Medulla oblongata (tissue), 1 donor: ENCODE results near the gene FRMD4A.

Experiments used
- DNase-seq: peaks from one replicate; pipeline ENCODE4 v3.0.0-alpha.2; 2015; ENCODE audit errors: extremely low spot score

Gene FRMD4A

DNA sequence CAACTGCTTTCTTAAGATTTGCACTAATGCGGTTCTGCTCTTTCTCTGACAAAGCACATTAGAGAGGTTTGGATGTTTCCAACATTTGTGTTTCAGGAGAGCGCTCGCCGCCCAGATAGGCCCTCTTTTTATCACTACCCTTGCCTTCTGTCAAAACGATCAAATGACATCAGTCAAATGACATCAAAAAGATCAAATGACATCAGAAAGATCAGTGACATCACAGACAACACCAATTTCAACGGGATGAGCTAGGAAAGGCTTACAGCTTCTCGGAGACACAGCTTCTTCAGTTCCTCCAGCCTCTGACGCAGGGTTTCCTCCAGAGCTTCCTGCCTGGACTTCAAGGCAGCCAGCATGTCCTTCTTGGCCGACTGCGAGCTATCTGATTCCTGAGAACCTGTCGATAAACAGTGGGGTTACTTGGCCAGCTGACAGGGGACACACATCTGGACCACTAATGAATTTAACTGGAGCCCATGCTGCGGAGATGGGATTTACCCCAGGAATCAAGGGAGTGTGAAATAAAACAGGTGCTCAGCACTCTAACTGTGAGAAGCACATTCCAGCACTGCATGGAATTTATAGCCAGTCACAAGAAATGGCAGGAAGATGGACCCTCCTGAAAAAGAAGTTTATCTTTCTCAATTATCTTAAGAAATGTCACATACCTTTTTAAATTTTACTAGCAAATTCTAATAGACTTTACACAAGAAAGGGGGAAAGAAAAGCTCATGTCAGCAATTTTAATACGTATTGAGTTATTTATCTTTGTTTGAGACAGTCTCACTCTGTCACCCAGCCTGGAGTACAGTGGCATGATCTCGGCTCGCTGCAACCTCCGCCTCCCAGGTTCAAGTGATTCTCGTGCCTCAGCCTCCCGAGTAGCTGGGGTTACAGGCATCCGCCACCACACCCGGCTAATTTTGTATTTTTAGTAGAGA is 655.8 kb downstream of the FRMD4A start:
- DNase-seq, result no peak

DNA sequence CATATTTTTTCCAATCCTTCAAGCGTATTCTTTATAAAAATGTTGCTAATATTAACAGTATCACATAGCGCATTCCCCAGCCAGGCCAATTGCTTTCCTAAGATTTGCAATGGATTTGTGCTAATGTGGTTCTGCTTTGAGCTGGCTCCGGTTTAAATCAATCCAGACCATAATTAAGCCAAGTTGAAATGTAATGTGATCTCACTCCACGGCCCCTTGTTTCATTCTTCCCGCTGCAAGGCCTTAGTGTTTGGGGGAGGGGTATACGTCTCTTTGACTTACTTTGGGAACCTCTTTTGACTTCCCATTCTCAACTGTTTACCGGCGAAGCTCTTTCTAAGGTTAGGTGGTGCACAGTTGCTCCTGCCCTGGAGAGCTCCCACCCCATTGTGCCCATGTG is 657.6 kb downstream of the FRMD4A start:
- DNase-seq, result no peak

DNA sequence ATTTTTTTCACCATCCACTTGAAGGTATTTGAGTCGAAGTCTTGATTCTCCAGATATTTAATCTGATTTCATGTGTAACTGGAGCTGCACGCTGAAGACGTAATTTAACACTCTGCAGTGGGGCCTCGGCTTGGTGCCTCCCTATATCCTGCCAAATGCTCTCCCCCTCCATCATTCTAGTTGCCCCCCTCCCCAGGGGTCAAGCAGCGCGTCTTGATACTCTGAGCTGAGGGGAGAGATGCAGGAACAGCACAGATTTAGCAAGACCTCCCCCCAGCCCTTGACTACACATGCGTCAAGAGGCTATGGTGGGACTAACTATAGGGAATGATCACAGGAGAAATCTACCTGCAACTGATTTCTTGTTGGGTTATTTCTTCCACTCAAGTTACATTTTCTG is 658.2 kb downstream of the FRMD4A start:
- DNase-seq, result no peak

DNA sequence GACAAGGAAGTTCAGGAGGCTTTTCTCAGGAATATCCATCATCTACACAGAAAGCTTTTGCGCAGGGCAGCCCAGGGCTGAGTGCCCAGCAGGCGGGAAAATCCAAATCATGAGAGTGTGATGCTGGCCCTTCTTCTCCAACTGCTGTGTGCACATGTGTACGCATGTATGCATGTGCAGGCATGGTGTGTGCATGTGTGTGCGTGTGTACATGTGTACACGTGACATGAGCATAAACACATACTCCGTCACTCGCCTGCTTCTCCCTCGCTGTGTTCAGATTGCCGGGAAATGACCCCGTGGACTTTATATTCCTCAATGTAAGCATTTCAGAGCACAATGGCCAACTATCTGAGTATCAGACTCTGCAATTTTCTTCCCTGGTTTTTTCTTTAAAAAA is 658.8 kb downstream of the FRMD4A start:
- no peak for DNase-seq

DNA sequence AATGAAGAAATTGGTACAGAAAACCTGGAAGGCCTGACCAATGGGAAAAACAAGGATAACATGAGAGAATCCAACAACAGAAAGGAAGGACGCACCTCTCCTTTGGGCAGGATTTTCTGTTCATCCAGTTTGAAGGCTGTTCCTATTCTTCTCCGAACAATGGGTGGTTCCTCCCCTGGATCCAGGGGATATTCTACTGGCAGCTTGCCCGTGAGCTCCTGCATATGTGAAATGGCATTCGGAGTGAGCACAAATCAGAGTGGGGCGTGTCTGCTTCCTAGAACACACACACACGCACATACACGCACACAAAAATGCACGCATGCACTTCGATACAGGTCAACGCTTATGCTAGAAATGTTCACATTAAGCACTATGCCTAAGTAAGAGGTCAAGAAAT is 660.4 kb downstream of the FRMD4A start:
- no peak for DNase-seq

DNA sequence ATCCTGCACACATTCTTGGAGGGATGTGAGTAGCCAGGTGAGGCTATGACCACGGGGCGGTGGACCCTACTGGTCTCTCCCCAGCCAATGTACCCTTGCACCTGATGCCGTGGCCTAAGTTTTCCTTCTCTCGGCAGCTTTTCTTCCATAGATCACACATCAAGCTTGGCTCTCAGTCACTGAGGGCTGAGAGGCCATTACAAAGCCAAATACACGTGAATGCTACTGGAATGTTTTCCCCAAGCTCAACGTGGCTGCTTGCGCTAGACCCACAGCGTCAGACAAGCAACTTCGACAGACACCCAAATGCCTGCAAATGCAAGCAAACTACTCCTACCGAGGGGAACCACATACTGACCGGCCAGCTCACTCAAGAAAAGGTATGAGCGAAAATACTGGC is 660.8 kb downstream of the FRMD4A start:
- no peak for DNase-seq

DNA sequence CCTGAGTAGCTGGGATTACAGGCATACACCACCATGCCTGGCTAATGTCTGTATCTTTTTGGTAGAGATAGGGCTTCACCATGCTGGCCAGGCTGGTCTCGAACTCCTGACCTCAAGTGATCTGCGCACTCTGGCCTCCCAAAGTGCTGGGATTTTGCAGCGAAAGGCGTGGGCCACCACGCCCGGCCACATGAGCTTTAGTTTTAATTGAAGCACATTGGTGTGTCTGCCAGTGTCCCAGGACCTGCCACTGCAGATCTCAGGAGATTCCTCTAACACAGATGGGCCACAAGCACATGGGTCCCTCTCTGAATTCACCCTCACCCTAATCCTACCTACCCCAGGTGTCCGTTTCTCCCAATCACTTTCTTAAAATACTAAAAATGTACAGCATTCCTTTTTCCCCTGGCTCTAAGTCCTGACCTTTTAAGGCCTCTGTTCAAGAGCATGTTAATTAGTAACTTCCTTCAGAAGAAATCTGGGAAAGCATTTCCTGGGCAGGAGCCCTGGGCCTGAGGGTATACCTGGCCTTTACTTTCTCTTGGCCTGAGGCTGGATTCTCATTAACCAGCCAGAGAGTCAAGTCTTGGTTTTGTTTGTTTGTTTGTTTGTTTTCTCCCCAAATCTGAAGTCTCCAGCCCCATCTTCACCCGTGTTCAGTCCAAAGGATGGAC is 661.4 kb downstream of the FRMD4A start:
- no peak for DNase-seq

DNA sequence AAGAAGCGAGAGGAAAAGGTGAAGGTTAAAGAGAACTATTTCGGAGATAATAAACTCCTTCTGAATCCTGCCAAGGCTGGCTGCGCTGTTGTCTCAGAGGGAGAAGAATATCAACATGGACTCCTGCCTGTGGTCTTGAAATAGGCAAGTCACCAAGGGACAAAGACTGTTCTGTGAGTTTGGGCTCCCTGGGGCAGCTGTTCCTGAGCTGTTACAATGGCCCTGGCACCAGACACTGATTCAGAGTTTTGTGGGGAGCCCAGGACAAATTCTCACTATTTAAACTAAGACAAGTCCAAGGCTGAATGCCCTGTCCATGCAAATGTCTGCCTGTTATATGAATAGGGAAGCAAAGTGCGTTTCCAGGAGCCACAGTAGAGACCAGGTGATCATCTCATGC is 662.6 kb downstream of the FRMD4A start:
- peak; percentile 56 for DNase-seq

DNA sequence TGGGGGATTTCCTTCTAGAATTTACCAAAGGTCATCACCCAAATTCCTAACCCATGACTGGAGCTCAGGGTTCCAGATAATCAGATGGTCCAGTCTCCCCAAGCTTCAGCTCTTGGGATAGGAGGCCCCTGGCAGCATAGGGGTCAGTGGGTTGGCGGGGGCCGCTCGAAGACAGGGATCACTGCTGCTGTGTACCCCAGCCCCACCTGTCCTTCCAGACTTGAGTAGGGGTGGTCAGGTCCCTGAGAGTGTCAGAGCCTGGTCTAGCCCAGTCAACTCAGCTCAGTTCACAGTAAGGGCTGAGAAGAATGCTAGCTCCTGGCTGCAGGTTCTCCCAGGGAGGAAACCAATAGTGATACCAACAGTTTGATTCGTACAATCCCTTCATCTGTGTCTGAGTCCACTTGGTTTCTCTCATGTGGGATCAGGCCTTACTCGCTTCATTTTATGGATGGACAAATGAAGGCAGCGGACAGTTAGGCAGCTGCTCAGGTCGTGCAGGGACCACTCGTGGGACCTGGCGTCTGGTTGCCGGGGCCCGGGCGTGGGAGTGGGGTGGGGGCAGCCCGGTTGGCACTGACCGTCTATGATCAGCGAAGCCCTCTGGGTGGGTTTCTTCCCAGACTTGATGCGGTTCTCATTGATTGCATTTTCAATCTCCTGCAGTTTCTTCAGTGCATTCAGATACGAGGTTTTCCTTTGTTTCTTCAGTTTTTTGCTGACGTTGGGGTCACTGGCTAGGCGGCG is 665.0 kb downstream of the FRMD4A start:
- no peak for DNase-seq

DNA sequence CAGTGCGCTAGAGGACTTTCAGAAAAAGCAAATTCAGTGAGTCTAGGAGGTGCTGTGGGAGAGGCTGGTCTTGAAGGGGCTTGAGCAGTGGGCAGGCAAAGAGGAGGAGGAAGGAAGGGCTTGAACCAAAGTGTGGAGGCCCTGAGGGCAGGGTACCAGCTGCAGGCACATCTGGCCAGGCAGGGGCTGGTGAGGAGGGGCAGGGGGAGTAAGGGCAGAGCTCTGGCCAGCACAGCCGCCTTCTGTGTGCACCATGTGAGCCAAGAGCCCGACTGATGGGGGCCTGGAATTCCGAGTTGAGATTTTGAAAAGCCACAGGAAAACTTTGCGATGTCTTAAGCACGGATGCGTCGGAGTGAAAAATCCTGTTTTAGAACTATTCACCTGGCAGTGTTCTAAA is 669.5 kb downstream of the FRMD4A start:
- DNase-seq, result no peak

DNA sequence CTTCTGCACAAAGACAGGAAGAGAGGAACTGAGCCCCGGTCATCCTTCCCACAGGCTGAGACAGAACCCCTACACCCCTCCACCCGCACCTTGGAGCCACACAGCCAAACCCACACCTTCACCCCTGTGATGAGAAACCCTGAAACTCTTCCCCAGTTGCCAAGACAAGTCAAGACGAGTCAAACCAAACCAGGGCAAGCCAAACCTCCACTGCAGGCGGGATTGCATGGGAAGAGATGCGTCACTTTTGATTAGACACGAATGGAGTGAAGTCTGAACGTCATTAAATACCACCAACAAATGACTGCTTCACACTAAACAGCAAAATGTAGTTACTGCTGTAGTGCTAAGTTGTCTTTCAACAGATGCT is 670.2 kb downstream of the FRMD4A start:
- no peak for DNase-seq

DNA sequence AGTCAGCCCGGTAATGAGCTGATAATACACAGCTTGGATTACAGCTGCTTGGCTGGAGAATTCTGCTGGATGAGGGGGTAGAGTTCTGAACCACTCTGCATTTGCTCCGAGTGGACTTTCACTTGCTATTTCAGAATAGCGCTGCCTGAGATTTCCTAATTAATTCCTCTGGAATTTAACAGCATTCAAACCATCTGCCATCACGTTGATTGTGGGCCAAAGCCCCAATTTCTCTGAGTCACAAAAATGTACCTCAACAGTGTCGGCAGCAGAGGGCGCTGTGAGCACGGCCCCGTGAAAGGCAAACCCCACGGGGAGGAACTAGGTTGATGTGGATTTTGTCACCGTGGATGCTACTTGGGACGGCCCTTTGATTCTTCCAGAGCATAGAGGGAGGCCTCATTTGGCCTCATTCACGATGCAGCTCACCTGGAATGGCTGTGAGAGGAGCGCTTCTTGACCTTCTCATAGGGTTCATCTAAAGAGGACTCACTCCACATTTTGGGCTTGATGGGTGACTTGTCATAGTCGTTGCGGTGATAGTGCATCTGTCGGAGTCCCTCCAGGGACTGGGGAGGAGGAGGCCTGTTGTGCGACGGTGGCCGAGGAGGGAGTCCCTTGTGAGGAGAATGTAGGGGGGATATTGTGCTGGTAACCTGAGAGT is 670.7 kb downstream of the FRMD4A start:
- DNase-seq, result peak; percentile 83

DNA sequence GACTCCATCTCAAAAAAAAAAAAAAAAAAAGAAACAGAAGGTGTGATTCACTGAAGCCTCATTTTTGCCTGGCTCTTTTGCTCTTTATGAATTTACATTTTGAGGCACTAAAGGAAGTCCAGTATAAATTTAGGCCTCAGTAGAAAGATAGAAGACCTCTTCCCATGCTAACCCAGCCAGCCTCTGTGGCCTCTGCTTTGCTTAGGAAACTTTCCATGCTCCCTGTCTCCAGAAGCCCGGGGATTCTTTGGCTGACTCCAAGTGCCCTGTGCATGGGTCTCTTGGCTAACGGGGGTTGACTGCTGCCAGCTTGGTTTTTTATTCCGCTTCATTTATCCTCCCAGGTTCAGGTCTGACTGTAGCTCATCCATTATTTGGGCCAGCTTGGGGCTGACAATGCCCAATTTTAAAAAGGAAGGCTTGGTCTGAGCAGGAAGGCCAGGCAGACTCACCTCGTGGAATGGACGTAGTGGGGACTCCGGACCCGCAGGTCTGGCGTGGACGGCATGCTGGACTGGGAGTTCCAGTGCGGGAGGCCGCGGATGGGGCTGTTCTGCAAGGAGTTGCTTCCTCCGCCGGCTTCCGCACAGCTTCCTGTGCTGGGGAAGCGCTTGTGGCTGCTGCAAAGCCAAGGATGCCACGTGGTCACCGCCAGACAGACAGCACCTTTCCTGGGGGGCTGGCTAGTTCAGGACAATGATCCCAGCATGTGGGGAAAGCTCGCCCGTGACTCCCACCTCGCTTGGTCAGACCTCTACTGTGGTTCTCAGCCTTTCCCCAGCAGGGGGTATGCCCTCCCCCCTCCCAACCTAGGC is 671.6 kb downstream of the FRMD4A start:
- DNase-seq, result peak; percentile 67

DNA sequence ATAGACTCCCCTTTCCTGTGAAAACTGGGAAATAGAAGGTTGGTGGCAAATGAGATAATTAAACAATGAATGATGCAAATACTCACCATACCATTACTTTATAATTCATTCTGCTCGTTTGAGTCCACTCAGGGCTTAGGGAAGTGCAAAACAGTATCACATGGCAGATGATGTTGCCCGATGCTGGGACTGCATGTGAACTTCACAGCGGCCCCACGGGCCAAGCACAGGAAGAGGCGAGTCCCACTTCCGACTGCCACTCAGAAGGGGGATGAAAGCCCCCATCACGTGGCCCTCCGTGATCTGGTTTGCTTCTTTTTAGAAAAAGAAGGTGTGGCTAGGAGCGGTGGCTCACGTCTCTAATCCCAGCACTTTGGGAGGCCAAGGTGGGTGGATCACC is 672.5 kb downstream of the FRMD4A start:
- DNase-seq, result peak; percentile 54

DNA sequence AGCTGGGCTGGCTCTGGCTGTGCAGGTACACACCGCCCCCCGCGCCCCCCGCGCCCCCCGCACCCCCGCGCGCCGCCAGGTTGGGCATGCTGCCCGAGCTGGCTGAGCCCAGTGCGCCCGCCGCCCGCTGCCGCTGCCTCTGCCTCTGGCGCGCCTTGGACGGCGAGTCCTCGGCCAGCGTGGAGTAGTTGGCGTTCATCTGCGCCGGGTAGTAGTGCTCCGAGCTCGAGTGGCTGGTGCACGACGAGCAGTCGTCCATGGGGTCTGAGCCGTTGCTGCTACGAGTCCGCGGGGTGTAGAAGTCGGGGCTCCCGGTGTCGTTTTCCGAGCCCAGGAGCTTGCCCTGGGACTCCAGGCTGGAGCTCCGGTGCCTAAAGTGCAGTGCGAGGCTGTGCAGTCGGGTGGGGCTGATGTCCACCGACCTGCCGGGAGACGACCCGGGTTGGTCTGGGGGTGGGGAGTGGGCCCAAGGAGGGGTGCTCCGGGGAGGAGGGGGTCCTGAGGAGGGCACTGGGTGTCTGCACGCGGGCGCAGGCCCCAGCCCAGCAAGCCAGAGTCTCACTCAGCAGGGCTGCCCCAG is 673.5 kb downstream of the FRMD4A start:
- no peak for DNase-seq

DNA sequence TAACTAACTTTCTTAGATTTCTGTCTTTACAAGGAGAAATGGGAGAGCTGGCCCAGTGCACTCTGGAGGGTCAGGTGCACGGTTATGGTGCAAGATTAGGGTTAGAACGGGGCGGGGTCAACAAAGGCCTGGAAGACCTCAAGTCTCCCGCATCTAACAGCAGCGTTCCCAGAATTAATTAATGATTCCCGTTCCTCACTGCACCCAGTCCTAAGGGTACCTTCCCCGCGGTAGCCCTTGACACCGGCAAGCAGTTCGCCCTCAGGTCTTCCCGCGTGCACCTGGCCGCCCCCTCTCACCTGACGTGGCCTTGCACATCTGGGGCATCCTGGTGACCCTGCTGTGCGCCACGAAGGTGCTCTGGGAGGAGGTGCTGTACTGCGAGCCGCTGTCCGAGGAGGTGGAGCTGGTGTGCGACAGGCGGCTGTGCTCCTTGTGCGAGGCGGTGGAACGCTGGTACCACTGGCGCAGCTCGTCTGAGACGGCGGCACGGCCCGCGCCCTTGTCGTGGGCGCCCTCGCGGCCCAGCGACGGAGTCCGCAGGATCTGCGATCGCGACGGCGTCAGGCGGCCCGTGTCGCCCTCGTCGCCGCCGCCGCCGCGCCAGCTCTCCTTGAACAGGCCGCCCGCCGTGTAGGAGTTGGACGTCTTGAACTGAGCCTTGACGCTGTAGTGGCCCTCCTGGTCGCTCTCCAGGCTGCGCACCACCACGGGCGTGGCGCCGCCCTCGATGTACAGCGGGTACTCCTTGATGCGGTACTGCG is 674.2 kb downstream of the FRMD4A start:
- no peak for DNase-seq

DNA sequence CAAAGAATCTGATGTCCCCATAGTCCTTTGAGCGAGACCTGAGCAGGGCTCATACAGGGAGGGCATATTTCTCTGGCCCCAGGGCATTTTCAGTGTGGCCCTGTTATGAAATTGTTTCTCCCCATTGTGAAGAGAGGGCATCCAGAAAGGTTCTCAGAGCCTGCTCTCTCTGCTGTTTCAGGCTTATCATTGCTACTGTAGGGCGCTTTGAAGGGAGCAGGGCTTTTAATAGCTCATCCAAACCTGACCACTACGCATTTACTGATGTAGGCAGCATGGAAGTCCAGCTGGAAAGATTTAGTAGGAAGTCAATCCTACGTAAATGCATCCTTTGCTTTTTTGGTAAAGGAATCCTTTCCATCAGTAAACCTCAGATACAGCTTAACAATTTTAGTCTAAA is 675.9 kb downstream of the FRMD4A start:
- DNase-seq, result no peak

DNA sequence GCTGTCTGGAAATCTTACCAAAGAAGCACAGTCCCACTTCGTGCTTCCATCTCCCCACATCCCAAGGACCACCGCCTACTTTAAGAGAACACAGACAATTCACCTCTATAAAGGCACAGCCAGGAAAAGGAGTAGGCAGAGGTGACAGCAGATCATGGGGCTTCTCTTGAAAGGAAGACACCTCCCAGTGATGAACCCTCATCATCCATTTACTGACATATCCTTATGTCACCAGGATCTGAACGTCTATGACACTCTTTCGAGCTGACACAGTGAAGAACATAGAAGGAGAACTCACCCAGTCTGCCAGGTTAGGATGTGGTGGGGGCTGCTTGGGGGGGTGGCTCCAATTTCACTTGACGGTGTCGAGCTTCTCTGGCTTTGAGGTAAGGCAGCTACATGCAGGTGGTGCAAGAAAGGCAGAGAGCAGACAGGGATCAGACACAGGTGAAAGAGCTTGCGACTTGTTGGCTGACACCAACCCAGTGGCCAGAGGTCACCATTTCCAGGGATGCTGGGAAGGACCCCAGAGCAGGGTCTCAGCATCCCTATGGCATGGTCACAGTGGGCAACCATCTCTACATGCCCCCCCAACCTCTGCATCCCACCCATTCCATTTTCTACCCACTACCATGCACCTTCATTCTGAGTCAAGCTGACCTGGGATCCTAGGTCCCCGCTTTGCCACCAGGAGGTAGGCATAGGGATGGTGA is 676.5 kb downstream of the FRMD4A start:
- no peak for DNase-seq

DNA sequence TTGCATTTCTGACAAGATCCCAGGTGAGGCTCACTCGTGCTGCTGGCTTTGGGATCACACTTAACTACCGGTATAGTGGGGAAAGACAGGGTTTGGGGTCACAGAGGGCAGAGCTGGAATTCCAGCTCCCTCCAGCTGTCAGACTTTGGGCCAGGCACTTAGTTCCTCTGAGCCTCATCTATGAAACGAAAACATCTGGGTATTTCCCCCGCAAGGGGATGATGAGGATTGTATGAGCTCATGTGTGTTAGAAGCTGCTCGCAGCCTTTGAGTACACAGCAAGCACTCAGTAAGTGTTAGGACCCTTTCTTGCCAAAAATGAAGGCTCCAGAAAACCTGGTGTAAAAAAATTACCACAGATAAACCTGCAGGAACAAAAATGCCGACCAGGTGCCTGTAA is 677.9 kb downstream of the FRMD4A start:
- DNase-seq, result no peak
